ENCODE results near the gene ITGA2B. TPM values are rescaled to one million over a fixed set of nuclear protein-coding genes. Genes with fewer than 3 reads are reported as not detected.

Gene ITGA2B
- total RNA-seq, 1 experiment from 2014 or later, result 0.62 TPM

DNA sequence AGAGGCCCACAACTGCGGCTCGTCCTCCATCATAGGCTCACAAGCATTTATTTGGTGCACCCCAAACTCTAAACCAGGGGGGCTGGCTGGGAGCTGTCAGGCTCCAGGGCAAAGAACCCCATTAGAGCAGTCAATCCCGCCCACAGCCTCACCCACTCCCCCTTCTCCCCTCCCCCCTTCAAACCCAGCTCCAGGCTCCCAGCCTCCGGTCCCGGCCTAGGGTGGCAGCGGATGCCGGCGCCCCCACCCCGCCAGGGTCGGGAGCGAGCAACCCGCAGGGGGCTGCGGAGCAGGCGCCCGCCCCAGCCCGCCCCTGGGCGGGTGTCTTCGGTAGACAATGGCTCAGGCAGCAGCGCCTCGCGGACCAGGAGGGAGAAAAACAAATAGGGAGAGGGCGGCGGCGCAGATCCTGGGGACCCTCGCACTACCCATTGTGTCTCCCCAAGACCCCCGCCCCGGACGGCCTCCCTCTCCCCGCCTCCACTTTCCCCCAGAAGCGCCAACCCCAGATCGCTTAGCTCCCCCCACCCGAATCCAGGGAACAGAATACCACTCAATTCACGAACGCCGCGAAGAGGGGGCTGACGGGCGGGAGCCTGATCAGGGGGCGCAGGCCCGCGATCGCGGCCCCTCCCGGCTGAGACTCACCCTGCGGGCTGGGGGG, 26.4 kb downstream of the ITGA2B start:
- no peak for TF ChIP-seq EZH2 (IDR thresholded peaks at IDR 0.05; ENCODE audit: borderline replicate concordance, low read depth, low read length, poor library complexity, severe bottlenecking)
- TF ChIP-seq, protein P1, sequence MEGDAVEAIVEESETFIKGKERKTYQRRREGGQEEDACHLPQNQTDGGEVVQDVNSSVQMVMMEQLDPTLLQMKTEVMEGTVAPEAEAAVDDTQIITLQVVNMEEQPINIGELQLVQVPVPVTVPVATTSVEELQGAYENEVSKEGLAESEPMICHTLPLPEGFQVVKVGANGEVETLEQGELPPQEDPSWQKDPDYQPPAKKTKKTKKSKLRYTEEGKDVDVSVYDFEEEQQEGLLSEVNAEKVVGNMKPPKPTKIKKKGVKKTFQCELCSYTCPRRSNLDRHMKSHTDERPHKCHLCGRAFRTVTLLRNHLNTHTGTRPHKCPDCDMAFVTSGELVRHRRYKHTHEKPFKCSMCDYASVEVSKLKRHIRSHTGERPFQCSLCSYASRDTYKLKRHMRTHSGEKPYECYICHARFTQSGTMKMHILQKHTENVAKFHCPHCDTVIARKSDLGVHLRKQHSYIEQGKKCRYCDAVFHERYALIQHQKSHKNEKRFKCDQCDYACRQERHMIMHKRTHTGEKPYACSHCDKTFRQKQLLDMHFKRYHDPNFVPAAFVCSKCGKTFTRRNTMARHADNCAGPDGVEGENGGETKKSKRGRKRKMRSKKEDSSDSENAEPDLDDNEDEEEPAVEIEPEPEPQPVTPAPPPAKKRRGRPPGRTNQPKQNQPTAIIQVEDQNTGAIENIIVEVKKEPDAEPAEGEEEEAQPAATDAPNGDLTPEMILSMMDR (conservative IDR thresholded peaks at IDR 0.05; ENCODE audit: low read depth, low read length), result no peak
- intact Hi-C loops (cut with micrococcal nuclease; ENCODE audit: unreplicated experiment), result no loop called here
- ChIA-PET POLR2A (ENCODE audit: low non-redundant PET) (no interaction called here), CTCF (interaction anchor here (0.6 to 0.7 kb wide), 3 partner anchors 10 to 207 kb away, joined by 4 to 12 read pairs (median 4); no protein-coding TSS in a partner anchor)
- H3K27me3 ChIP-seq (replicated peaks; ENCODE audit: insufficient read depth, low read depth, low read length, poor library complexity), result no peaks in the 10 kb centered on the region
- H3K4me1 ChIP-seq (ENCODE audit: insufficient read depth, low read length, poor library complexity, severe bottlenecking), result peaks cover 21% of the 10 kb centered on the region
- no peaks in the 10 kb centered on the region for H3K36me3 ChIP-seq (ENCODE audit: insufficient read depth, low read length, poor library complexity, severe bottlenecking)
- peak overlapping the region; percentile 80 for H3K27ac ChIP-seq (ENCODE audit: low read depth, low read length, poor library complexity, severe bottlenecking)
- peak overlapping the region; percentile 68 for H3K4me3 ChIP-seq (ENCODE audit: low read depth, low read length, poor library complexity, severe bottlenecking)
- no TSS peak for BruUV-seq (replicated peaks)
- no peaks in the 10 kb centered on the region for H3K9me3 ChIP-seq (ENCODE audit: low read depth, low read length, poor library complexity, severe bottlenecking)
- peak; percentile 26 for DNase-seq (ENCODE audit: low spot score)

DNA sequence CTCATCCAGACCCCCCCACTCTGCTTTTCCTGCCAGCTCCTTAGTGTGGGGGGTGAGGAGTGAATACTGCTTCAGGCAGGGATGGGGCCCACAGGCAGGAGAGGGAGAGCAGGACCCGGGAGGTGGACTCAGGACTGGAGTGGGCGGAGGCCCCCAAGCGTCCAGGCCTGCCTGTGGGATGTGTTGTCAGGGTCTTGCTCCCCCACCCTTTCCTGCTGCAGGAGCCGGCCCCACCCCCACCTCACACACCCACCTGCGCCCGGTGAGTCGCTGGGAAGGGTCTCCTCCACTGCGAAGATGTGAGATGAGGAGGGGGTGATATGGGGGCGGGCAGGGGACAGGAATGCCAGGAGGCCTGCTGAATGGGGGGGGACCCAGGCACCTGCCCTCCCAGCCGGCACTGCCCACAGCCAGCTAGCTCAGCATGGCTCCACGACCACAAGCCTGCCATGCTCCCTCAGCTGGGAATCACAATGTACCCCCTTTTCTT, 26.9 kb downstream of the ITGA2B start:
- peak overlapping the region; percentile 68 for H3K4me3 ChIP-seq (ENCODE audit: low read depth, low read length, poor library complexity, severe bottlenecking)
- H3K36me3 ChIP-seq (ENCODE audit: insufficient read depth, low read length, poor library complexity, severe bottlenecking), result no peaks in the 10 kb centered on the region
- peaks cover 21% of the 10 kb centered on the region for H3K4me1 ChIP-seq (ENCODE audit: insufficient read depth, low read length, poor library complexity, severe bottlenecking)
- DNase-seq (ENCODE audit: low spot score), result no peak
- H3K27me3 ChIP-seq (replicated peaks; ENCODE audit: insufficient read depth, low read depth, low read length, poor library complexity), result no peaks in the 10 kb centered on the region
- no peak overlapping the region for H3K27ac ChIP-seq (ENCODE audit: low read depth, low read length, poor library complexity, severe bottlenecking)
- POLR2A ChIA-PET (ENCODE audit: low non-redundant PET), result interaction anchor here (0.7 kb wide), 1 partner anchor 31 kb away, joined by 3 read pairs; no protein-coding TSS in a partner anchor
- CTCF ChIA-PET, result no interaction called here
- H3K9me3 ChIP-seq (ENCODE audit: low read depth, low read length, poor library complexity, severe bottlenecking), result no peaks in the 10 kb centered on the region
- TF ChIP-seq, protein P1 (conservative IDR thresholded peaks at IDR 0.05; ENCODE audit: low read depth, low read length), result no peak
- no peak for TF ChIP-seq EZH2 (IDR thresholded peaks at IDR 0.05; ENCODE audit: borderline replicate concordance, low read depth, low read length, poor library complexity, severe bottlenecking)
- intact Hi-C loops (cut with micrococcal nuclease; ENCODE audit: unreplicated experiment), result no loop called here
- no TSS peak for BruUV-seq (replicated peaks)

DNA sequence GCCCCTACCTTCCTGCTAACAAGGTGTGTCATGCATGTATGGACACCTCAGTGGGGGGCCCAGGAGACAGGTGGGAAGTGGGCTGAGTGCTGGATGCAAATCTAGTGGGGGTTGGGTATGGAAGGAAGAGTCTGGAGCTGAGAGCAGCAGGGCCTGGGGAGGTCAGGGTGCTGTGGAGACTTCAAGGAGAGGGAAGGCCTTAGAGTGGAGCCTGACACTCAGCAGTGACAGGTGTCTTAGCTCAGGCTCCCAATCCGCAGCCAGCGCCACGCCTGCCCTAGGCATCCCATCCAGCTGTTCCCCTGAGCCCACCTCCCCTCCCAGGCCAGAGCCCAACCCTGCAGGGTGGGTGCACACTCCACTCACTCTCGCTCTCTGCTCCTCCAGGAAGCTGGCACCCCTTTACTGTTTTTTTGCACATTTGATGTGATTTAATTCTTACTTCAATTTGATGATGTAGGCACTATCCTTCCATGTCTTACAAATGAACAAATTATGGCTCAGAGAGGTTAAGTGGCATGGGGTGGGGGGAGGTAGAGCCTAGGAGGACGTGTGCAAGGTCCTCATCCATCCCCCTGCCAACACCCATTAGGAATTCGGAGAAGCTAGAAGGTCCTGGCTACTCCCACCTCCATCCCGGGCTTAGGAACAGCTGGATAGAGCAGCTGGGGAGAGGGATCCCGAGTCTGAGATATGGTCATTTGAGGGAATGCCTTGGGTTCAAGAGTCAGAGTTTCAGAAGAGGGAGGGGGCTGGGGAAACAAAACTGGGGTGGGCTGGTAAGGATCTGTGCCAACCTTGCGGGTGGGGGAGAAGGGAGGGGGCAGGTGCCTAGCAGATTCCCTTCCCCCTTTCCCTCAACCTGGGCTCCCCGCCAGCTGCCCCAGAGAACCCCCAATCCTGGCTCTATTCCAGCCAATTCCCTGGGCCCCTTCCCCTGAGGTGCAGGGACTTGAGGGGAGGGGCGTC, 27.9 kb downstream of the ITGA2B start:
- Histone ChIP-seq H3K36me3 (ENCODE audit: insufficient read depth, low read length, poor library complexity, severe bottlenecking) (no peaks in the 10 kb centered on the region), H3K27ac (ENCODE audit: low read depth, low read length, poor library complexity, severe bottlenecking) (no peak overlapping the region), H3K27me3 (replicated peaks; ENCODE audit: insufficient read depth, low read depth, low read length, poor library complexity) (no peaks in the 10 kb centered on the region), H3K9me3 (ENCODE audit: low read depth, low read length, poor library complexity, severe bottlenecking) (no peaks in the 10 kb centered on the region), H3K4me3 (ENCODE audit: low read depth, low read length, poor library complexity, severe bottlenecking) (peak overlapping the region; percentile 68), H3K4me1 (ENCODE audit: insufficient read depth, low read length, poor library complexity, severe bottlenecking) (peaks cover 21% of the 10 kb centered on the region)
- ChIA-PET CTCF (no interaction called here), POLR2A (ENCODE audit: low non-redundant PET) (interaction anchor here (0.7 kb wide), 1 partner anchor 32 kb away, joined by 3 read pairs; no protein-coding TSS in a partner anchor)
- TF ChIP-seq, protein P1 (conservative IDR thresholded peaks at IDR 0.05; ENCODE audit: low read depth, low read length), result no peak
- no peak for TF ChIP-seq EZH2 (IDR thresholded peaks at IDR 0.05; ENCODE audit: borderline replicate concordance, low read depth, low read length, poor library complexity, severe bottlenecking)
- no TSS peak for BruUV-seq (replicated peaks)
- no peak for DNase-seq (ENCODE audit: low spot score)
- intact Hi-C loops (cut with micrococcal nuclease; ENCODE audit: unreplicated experiment), result no loop called here

Measured in A673 (cell line).